Spleen (tissue), 7 donors: Measurements from ENCODE around the gene GMDS.

Experiments
- CTCF ChIP-seq, 11 experiments: fragments of 200-600 bp in 7 of 11; fragments of 450-650 bp in 4 of 11; sonication (generic) in 4 of 11; IDR thresholded peaks in 8 of 11; conservative IDR thresholded peaks in 3 of 11; 1 replicate in 7 of 11; 2 replicates in 4 of 11; pipeline versions ENCODE4 v1.4.0 to v1.8.0; 2016 to 2021; ENCODE audit warnings: antibody characterized with exemption in 11 of 11, inconsistent platforms in 4 of 11, mild to moderate bottlenecking in 1 of 11
- POLR2AphosphoS5 ChIP-seq, 3 donors: sonication (generic); formaldehyde crosslinking; IDR thresholded peaks; one replicate each; pipeline ENCODE4 v1.5.1; 2017; ENCODE audit warnings: antibody characterized with exemption in 3 of 3
- donor health status: DM: no; HTN: no; CAD: no; lungs with moderate emphysema.
- donor health status: DM: no; HTN: no; CAD: no.
- donor health status: DM: no; HTN: no; CAD: no.

GRCh38 chr6:2179241-2179640 is 66.2 kb downstream of the GMDS start:
- TF ChIP-seq CTCF (IDR thresholded peaks at IDR 0.05 in 8 of 11, conservative IDR thresholded peaks at IDR 0.05 in 3 of 11), result no peak
- no peak for TF ChIP-seq POLR2AphosphoS5 (IDR thresholded peaks at IDR 0.05)
